Parathyroid adenoma (tissue), 2 donors: Measurements from ENCODE around the gene UBXN6.

Source experiments
- H2AFZ ChIP-seq: fragments of 300-600 bp; sonication (generic); one replicate; pipeline ENCODE4 v1.7.0; 2017; ENCODE audit warnings: antibody characterized with exemption, mild to moderate bottlenecking
- H3K27ac ChIP-seq: fragments of 300-600 bp; sonication (generic); one replicate; pipeline ENCODE4 v1.7.0; 2017
- H3K27me3 ChIP-seq: fragments of 300-600 bp; sonication (generic); one replicate; pipeline ENCODE4 v1.7.0; 2017; ENCODE audit warnings: low read length; ENCODE audit not compliant: control insufficient read depth, insufficient read depth
- H3K36me3 ChIP-seq: fragments of 300-600 bp; sonication (generic); one replicate; pipeline ENCODE4 v1.7.0; 2017; ENCODE audit warnings: low read length; ENCODE audit not compliant: control insufficient read depth, insufficient read depth
- H3K4me1 ChIP-seq: fragments of 300-600 bp; sonication (generic); one replicate; pipeline ENCODE4 v1.7.0; 2017; ENCODE audit warnings: control low read depth
- H3K4me2 ChIP-seq: fragments of 300-600 bp; sonication (generic); one replicate; pipeline ENCODE4 v1.7.0; 2017; ENCODE audit warnings: low read length
- H3K4me3 ChIP-seq: fragments of 300-600 bp; sonication (generic); one replicate; pipeline ENCODE4 v1.7.0; 2017; ENCODE audit warnings: low read depth, low read length
- H3K79me2 ChIP-seq: fragments of 300-600 bp; sonication (generic); one replicate; pipeline ENCODE4 v1.7.0; 2017; ENCODE audit warnings: control low read depth
- H3K9ac ChIP-seq: fragments of 300-600 bp; sonication (generic); one replicate; pipeline ENCODE4 v1.7.0; 2017; ENCODE audit warnings: mild to moderate bottlenecking
- H3K9me3 ChIP-seq: fragments of 300-600 bp; sonication (generic); one replicate; pipeline ENCODE4 v1.7.0; 2017; ENCODE audit warnings: low read length; ENCODE audit not compliant: control insufficient read depth
- CTCF ChIP-seq: fragments of 300-600 bp; sonication (generic); IDR thresholded peaks from one replicate; pipeline ENCODE4 v1.7.0; 2017; ENCODE audit warnings: antibody characterized with exemption, mild to moderate bottlenecking
- donor health status: primary hyperparathyroidism.

The UBXN6 gene

GRCh38 chr19:4409123-4409933 lies 48.3 kb downstream of the UBXN6 start:
- no peak for TF ChIP-seq CTCF
- no peaks in the 10 kb centered on the region for H3K27me3 ChIP-seq
- H3K9me3 ChIP-seq = no peaks in the 10 kb centered on the region
- H3K9ac ChIP-seq = no peak overlapping the region
- no peak overlapping the region for H2AFZ ChIP-seq
- no peak overlapping the region for H3K27ac ChIP-seq
- H3K4me2 ChIP-seq = no peak overlapping the region
- no peaks in the 10 kb centered on the region for H3K79me2 ChIP-seq
- peaks cover under 1% of the 10 kb centered on the region for H3K4me1 ChIP-seq
- no peaks in the 10 kb centered on the region for H3K36me3 ChIP-seq
- H3K4me3 ChIP-seq = no peak overlapping the region

- no peak overlapping the region for H2AFZ ChIP-seq
- H3K9ac ChIP-seq = no peak overlapping the region
- peaks cover 3% of the 10 kb centered on the region for H3K4me1 ChIP-seq
- H3K9me3 ChIP-seq = no peaks in the 10 kb centered on the region
- no peaks in the 10 kb centered on the region for H3K36me3 ChIP-seq
- H3K27me3 ChIP-seq = no peaks in the 10 kb centered on the region
- H3K27ac ChIP-seq = no peak overlapping the region
- no peak overlapping the region for H3K4me3 ChIP-seq
- no peak overlapping the region for H3K4me2 ChIP-seq
- peaks cover 2% of the 10 kb centered on the region for H3K79me2 ChIP-seq
- TF ChIP-seq CTCF = no peak
Measured at GRCh38 chr19:4406626-4407025, 51.0 kb downstream of the UBXN6 start.

- Histone ChIP-seq H3K4me1 (peaks cover 3% of the 10 kb centered on the region), H3K9me3 (no peaks in the 10 kb centered on the region), H3K27me3 (no peaks in the 10 kb centered on the region), H3K36me3 (no peaks in the 10 kb centered on the region), H2AFZ (no peak overlapping the region), H3K4me3 (no peak overlapping the region), H3K9ac (no peak overlapping the region), H3K27ac (no peak overlapping the region), H3K4me2 (no peak overlapping the region), H3K79me2 (peaks cover 2% of the 10 kb centered on the region)
- TF ChIP-seq CTCF = no peak
Measured at GRCh38 chr19:4405977-4406376, 51.6 kb downstream of the UBXN6 start.

GRCh38 chr19:4403005-4403761 lies 54.4 kb downstream of the UBXN6 start:
- no peak overlapping the region for H3K27ac ChIP-seq
- no peak overlapping the region for H3K9ac ChIP-seq

More at GRCh38 chr19:4403005-4403761, 54.4 kb downstream of the UBXN6 start:
- no peaks in the 10 kb centered on the region for H3K9me3 ChIP-seq
- H3K4me3 ChIP-seq = peak overlapping the region; percentile 60
- peak overlapping the region; percentile 81 for H2AFZ ChIP-seq
- no peaks in the 10 kb centered on the region for H3K36me3 ChIP-seq
- H3K79me2 ChIP-seq = peaks cover 21% of the 10 kb centered on the region
- H3K27me3 ChIP-seq = no peaks in the 10 kb centered on the region
- TF ChIP-seq CTCF = no peak
- peaks cover 3% of the 10 kb centered on the region for H3K4me1 ChIP-seq
- peak overlapping the region; percentile 78 for H3K4me2 ChIP-seq
